WERI-Rb-1 (cell line): ENCODE results near the gene PRKCA.

ENCODE experiments used
- DNase-seq: peaks from one replicate; pipeline ENCODE4 v3.0.0-alpha.2; 2020
- H3K27ac ChIP-seq: fragments of 250-450 bp; sonication (Bioruptor Pico); 2 replicates; pipeline ENCODE4 v1.5.1; 2020; ENCODE audit warnings: mild to moderate bottlenecking, moderate library complexity
- H3K27me3 ChIP-seq: fragments of 250-450 bp; sonication (Bioruptor Pico); 2 replicates; pipeline ENCODE4 v1.5.1; 2021; ENCODE audit warnings: mild to moderate bottlenecking, low read depth, moderate library complexity; ENCODE audit not compliant: insufficient read depth, severe bottlenecking
- H3K36me3 ChIP-seq: fragments of 250-450 bp; sonication (Bioruptor Pico); 2 replicates; pipeline ENCODE4 v1.5.1; 2020; ENCODE audit warnings: mild to moderate bottlenecking, moderate library complexity
- H3K4me3 ChIP-seq: 2 replicates; pipeline ENCODE4 v1.5.1; 2011; ENCODE audit warnings: low read depth, mild to moderate bottlenecking, control low read depth, low read length
- H3K9me3 ChIP-seq: fragments of 250-450 bp; sonication (Bioruptor Pico); 2 replicates; pipeline ENCODE4 v1.5.1; 2021; ENCODE audit warnings: mild to moderate bottlenecking, moderate library complexity; ENCODE audit not compliant: severe bottlenecking
- CTCF ChIP-seq: IDR thresholded peaks from 2 replicates; pipeline ENCODE4 v1.5.1; 2011; ENCODE audit warnings: low read depth, mild to moderate bottlenecking, control low read depth, inconsistent platforms, low read length

PRKCA gene

GRCh38 chr17:66557886-66558285, 255.5 kb downstream of the PRKCA start:
- Histone ChIP-seq H3K27me3 (no peaks in the 10 kb centered on the region), H3K27ac (no peak overlapping the region), H3K36me3 (no peaks in the 10 kb centered on the region), H3K9me3 (peaks cover 3% of the 10 kb centered on the region), H3K4me3 (no peak overlapping the region)
- no peak for TF ChIP-seq CTCF
- DNase-seq, result no peak

- H3K27ac ChIP-seq, result no peak overlapping the region
- peaks cover 3% of the 10 kb centered on the region for H3K9me3 ChIP-seq
- H3K27me3 ChIP-seq, result no peaks in the 10 kb centered on the region
- DNase-seq, result no peak
- no peak overlapping the region for H3K4me3 ChIP-seq
- no peaks in the 10 kb centered on the region for H3K36me3 ChIP-seq
- TF ChIP-seq CTCF, result no peak
Measured at GRCh38 chr17:66560691-66561090, 258.3 kb downstream of the PRKCA start.

- Histone ChIP-seq H3K9me3 (peaks cover 3% of the 10 kb centered on the region), H3K4me3 (no peak overlapping the region), H3K27ac (no peak overlapping the region), H3K36me3 (no peaks in the 10 kb centered on the region), H3K27me3 (no peaks in the 10 kb centered on the region)
- no peak for DNase-seq
- TF ChIP-seq CTCF, result no peak
Measured at GRCh38 chr17:66562119-66562518, 259.7 kb downstream of the PRKCA start.

GRCh38 chr17:66564992-66565465, 262.6 kb downstream of the PRKCA start:
- Histone ChIP-seq H3K4me3 (no peak overlapping the region), H3K27me3 (no peaks in the 10 kb centered on the region), H3K36me3 (no peaks in the 10 kb centered on the region), H3K9me3 (peaks cover 3% of the 10 kb centered on the region), H3K27ac (no peak overlapping the region)
- TF ChIP-seq CTCF, result no peak
- no peak for DNase-seq

GRCh38 chr17:66567234-66568170, 265.1 kb downstream of the PRKCA start:
- H3K27ac ChIP-seq, result no peak overlapping the region
- TF ChIP-seq CTCF, result peak; percentile 98
- no peaks in the 10 kb centered on the region for H3K36me3 ChIP-seq
- DNase-seq, result peak; percentile 90
- no peaks in the 10 kb centered on the region for H3K9me3 ChIP-seq
- H3K27me3 ChIP-seq, result no peaks in the 10 kb centered on the region
- no peak overlapping the region for H3K4me3 ChIP-seq

GRCh38 chr17:66569572-66569971, 267.2 kb downstream of the PRKCA start:
- DNase-seq, result no peak
- Histone ChIP-seq H3K9me3 (no peaks in the 10 kb centered on the region), H3K27ac (no peak overlapping the region), H3K27me3 (no peaks in the 10 kb centered on the region), H3K4me3 (no peak overlapping the region), H3K36me3 (no peaks in the 10 kb centered on the region)
- no peak for TF ChIP-seq CTCF
